Panc1 (cell line): ENCODE results near the gene MUS81.

Source experiments
- REST ChIP-seq, 2 experiments: IDR thresholded peaks; 2 replicates each; pipeline ENCODE4 v1.6.1; 2011 to 2012; ENCODE audit warnings: low read depth in 2 of 2, control low read depth in 1 of 2, low read length in 1 of 2, mild to moderate bottlenecking in 1 of 2, moderate library complexity in 1 of 2; ENCODE audit not compliant: insufficient read depth in 1 of 2
- TCF7L2 ChIP-seq: IDR thresholded peaks from 2 replicates; pipeline ENCODE4 v1.6.1; 2011; ENCODE audit warnings: mild to moderate bottlenecking, low read depth, low read length, inconsistent platforms
- TF ChIP-seq, protein P1 (sequence below): fragments of 450-650 bp; IDR thresholded peaks from 2 replicates; pipeline ENCODE4 v1.5.1; 2017; ENCODE audit warnings: mild to moderate bottlenecking

- TF ChIP-seq REST (IDR thresholded peaks at IDR 0.05; ENCODE audit: insufficient read depth in 1 of 2, low read depth in 2 of 2, low read length in 1 of 2) (no peak), TCF7L2 (no peak)
- TF ChIP-seq, protein P1, sequence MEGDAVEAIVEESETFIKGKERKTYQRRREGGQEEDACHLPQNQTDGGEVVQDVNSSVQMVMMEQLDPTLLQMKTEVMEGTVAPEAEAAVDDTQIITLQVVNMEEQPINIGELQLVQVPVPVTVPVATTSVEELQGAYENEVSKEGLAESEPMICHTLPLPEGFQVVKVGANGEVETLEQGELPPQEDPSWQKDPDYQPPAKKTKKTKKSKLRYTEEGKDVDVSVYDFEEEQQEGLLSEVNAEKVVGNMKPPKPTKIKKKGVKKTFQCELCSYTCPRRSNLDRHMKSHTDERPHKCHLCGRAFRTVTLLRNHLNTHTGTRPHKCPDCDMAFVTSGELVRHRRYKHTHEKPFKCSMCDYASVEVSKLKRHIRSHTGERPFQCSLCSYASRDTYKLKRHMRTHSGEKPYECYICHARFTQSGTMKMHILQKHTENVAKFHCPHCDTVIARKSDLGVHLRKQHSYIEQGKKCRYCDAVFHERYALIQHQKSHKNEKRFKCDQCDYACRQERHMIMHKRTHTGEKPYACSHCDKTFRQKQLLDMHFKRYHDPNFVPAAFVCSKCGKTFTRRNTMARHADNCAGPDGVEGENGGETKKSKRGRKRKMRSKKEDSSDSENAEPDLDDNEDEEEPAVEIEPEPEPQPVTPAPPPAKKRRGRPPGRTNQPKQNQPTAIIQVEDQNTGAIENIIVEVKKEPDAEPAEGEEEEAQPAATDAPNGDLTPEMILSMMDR, result no peak
Measured at GRCh38 chr11:65816696-65817095, 43.5 kb upstream of the MUS81 start.
